ENCODE results near the gene PDE5A.

The PDE5A gene

GRCh38 chr4:119512398-119512797, 116.2 kb downstream of the PDE5A start:
- DNase-seq (ENCODE audit: extremely low spot score), result no peak
- TF ChIP-seq CTCF (IDR thresholded peaks at IDR 0.05; ENCODE audit: control extremely low read depth, extremely low read depth, low read depth, missing control alignments), result no peak
- CTCF ChIA-PET, result no interaction called here
- POLR2A ChIA-PET, result no interaction called here

- no peak for TF ChIP-seq CTCF (IDR thresholded peaks at IDR 0.05; ENCODE audit: control extremely low read depth, extremely low read depth, low read depth, missing control alignments)
- no peak for DNase-seq (ENCODE audit: extremely low spot score)
- ChIA-PET POLR2A (no interaction called here), CTCF (interaction anchor here (0.6 kb wide), 1 partner anchor 18 kb away, joined by 3 read pairs; no protein-coding TSS in a partner anchor)
These were observed 118.0 kb downstream of the PDE5A start for GRCh38 chr4:119510395-119511149.

GRCh38 chr4:119508281-119508680, 120.3 kb downstream of the PDE5A start:
- ChIA-PET POLR2A (no interaction called here), CTCF (no interaction called here)

GRCh38 chr4:119506806-119507205, 121.8 kb downstream of the PDE5A start:
- TF ChIP-seq CTCF (IDR thresholded peaks at IDR 0.05; ENCODE audit: control extremely low read depth, extremely low read depth, low read depth, missing control alignments), result no peak
- ChIA-PET CTCF (interaction anchor here (1.2 to 1.3 kb wide), 2 partner anchors 11 to 14 kb away, joined by 3 to 4 read pairs; no protein-coding TSS in a partner anchor), POLR2A (no interaction called here)
- DNase-seq (ENCODE audit: extremely low spot score), result no peak

More at GRCh38 chr4:119508281-119508680, 120.3 kb downstream of the PDE5A start:
- no peak for TF ChIP-seq CTCF (IDR thresholded peaks at IDR 0.05; ENCODE audit: control extremely low read depth, extremely low read depth, low read depth, missing control alignments)
- no peak for DNase-seq (ENCODE audit: extremely low spot score)

- no peak for DNase-seq (ENCODE audit: extremely low spot score)
- no peak for TF ChIP-seq CTCF (IDR thresholded peaks at IDR 0.05; ENCODE audit: control extremely low read depth, extremely low read depth, low read depth, missing control alignments)
- POLR2A ChIA-PET, result no interaction called here
- CTCF ChIA-PET, result interaction anchor here (1.1 to 1.9 kb wide), 2 partner anchors 12 to 125 kb away, joined by 3 to 6 read pairs; no protein-coding TSS in a partner anchor
These were observed 124.0 kb downstream of the PDE5A start for GRCh38 chr4:119504616-119505015.

- DNase-seq (ENCODE audit: extremely low spot score), result no peak
- POLR2A ChIA-PET, result no interaction called here
- no peak for TF ChIP-seq CTCF (IDR thresholded peaks at IDR 0.05; ENCODE audit: control extremely low read depth, extremely low read depth, low read depth, missing control alignments)
- CTCF ChIA-PET, result no interaction called here
These were observed 126.9 kb downstream of the PDE5A start for GRCh38 chr4:119501740-119502139.

Data from GM10248 (cell line).